Measurements from ENCODE around the gene RSAD1.

The RSAD1 gene

DNA sequence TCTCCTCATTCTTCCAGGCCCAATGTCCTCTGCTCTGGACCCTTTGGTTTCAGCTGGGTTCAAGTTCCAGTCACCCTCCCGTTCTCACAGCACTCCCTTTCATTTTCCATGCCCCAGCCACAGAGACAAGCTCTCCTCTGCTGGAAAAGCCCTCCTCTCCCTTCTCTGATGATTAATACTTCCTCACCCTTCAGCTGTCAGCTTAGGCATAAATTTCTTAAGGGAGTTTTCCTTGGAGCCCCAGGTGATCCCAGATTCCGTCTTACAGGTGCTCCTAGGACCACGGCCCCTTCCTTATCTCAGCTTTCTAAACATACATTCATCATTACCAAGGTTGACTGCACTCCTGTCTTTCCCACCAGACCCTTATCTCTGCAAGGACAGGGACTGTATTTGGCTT is 20.4 kb upstream of the RSAD1 start:
- DNase-seq (ENCODE audit: low read depth) = no peak

DNA sequence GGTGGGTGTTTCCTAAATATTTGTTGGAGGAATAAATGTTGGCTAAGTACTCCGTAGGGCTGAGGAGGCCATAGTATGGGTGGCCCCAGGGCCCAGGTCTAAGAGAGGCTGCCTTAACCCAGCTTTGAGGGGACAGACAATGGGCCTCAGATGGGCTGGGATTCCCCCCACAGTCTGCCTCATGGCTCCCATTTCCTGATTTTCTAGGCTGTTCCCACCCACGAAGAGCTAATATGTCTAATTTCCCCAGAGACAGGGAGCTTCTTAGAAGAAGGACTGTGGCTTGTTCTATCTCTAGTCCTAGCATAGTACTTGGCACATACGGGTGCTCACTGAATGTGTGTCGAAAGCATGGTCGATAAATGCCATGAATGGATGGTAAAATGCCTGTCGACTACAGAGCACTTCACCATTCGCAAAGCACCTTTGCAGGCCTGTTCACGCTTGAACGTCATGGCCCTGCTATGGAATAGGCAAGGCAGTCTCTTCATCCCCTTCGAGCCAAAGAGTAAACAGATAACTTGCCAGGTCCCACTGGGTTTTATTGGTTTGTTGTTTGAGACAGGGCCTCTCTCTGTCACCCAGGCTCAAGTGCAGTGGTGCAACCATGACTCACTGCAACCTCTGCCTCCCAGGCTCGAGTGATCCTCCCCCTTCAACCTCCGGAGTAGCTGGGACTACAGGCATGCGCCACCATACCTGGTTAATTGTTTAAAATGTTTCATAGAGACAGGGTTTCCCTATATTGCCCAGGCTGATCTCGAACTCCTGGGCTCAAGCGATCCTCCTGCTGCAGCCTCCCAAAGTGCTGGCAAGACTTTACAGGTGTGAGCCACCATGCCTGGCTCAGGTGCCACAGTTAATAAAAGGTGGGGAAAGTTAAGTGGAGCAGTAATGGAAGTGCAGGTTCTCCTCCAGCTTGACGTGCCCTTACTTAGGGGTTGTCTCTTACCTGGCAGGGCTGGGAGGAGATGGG is 19.7 kb upstream of the RSAD1 start:
- DNase-seq (ENCODE audit: low read depth) = no peak

DNA sequence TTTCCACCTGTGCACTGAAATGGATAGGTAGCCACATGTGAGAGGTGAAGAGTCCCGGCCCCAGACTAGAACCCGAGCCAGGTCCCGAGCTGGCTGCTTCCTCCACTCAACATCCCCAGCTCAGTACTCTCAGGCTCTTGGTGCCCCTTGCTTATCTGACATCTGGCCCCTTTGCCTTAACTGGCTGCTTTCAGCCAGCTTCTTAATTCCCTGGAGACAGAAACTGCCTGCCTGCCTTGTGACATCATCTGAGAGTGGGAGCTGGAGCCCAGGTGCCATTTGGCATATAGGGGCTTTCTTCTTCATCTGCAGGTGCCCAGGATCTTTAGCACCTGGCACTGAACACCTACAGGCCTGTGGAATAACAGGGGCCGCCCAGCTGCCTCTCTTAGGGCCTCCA is 18.9 kb upstream of the RSAD1 start:
- DNase-seq (ENCODE audit: low read depth) = no peak

DNA sequence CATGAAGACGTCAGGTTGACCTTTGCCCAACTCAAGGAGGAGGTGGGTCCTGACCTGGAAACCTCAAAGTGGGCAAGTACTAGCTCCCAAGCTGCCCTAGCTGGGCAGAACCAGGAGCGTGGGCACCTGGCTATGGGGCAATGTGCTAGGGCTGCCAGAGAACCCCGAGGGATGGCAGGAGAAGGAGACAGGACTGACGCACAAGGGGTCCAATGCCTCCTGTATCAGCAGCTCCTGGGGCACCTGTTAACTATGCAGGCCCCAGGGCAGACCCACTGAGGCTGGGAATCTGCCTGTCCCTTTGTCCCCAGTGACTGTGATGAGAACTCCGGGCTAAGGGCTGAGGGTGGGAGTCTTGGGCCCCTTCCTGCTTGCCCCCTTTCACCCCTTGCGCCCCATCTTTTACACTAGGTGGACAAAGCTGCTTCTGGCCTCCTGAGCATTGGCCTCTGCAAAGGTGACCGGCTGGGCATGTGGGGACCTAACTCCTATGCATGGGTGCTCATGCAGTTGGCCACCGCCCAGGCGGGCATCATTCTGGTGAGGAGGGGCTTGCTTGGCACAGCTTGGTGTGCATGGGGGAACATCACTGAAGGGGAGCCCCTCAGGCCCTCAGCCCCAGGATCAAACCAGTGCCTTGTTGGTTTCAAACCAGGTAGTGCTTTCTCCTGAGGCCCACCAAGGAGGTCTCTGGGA is 17.7 kb upstream of the RSAD1 start:
- no peak for DNase-seq (ENCODE audit: low read depth)

DNA sequence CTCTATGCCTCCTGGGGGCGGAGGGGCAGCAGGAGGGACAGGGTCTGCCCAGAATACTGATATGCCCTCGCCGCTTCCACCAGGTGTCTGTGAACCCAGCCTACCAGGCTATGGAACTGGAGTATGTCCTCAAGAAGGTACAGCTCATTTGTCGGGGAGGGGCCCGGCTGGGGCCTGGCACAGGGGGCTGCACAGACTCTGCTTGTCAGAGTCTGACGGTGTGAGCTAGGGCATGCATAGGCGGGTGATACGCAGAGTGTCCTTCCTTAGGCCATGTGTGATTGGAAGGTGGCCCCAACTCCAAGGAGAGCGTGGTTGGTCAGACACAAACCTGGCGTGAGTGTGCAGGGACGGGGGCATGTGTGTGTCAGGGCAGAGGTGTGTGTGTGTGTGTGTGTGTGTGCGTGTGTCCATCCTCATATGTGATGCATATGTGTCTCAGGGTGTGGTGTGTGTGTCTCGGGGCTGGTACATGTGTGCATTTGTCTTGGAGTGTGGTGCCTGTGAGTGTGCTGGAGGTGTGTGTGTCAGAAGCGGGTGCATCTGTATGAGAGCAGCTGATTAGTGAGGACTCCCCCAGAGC is 17.0 kb upstream of the RSAD1 start:
- DNase-seq (ENCODE audit: low read depth) = no peak

DNA sequence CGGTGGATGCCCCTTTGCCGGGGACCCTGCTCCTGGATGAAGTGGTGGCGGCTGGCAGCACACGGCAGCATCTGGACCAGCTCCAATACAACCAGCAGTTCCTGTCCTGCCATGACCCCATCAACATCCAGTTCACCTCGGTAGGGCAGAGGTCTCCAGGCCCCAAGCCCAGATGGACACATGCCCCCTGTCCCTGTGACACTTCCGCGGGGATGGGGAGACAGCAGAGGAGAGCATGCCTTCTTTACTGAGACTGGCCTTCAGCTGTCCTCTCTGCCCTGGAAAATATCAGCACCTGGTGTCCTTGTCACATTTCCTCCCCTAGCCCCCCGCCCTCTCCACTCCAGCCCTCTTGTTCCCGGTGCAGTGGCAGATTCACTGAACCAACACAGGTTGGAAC is 16.2 kb upstream of the RSAD1 start:
- no peak for DNase-seq (ENCODE audit: low read depth)

DNA sequence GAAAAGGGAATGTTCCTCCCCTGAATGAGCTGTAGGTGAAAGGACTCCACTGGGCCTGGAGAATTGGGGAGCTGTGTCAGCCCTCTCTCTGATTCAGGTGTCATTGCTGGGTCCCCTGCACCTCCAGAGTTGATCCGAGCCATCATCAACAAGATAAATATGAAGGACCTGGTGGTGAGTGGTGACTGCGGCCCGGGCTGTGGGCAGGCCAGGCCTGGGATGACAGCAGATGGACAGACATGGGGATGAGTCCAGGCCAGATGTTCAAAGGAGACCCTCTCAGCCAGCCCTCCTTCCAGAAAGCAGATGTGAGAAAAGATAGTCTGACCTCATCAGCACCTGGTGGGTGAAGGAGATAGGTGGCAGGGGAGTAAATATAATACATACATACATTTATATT is 14.5 kb upstream of the RSAD1 start:
- no peak for DNase-seq (ENCODE audit: low read depth)

DNA sequence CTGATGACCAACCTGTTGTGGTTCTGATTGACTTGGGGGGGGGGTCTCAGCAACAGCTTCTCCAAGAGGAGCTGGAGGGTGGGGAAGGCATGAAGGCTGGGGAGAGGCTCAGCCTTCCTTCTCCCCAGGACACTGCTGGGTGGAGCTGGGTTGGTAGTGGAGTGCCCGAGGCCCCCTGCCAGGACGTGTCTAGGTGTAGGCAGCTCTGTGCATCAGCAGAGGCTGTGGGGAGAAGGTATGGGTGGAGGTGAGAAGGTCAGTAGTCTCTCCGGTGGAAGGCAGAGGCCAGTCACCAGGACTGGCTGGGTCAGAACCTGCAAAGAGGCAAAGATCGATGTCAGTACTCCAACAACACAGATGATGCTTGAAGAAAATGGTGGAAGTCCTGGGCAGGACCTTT is 13.9 kb upstream of the RSAD1 start:
- DNase-seq (ENCODE audit: low read depth) = no peak

DNA sequence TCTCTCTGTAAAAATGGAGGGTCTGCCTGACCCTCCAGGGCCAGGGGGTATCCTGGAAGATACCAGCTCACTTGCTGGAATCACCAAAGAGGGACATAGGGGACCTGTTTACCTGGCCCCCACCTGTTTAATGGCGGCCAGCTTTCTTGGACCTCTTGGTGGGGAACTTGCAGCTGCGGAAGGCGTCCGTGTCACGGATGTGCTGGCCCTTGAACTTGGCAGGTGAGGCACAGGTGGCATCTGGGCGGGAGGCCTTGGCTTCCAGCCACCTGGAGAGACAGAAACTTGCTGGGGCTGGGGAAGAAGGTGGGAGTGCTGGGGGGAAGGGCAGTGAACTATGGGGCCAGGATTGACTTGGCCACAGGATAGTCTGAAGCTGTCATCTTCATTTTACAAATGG is 13.5 kb upstream of the RSAD1 start:
- no peak for DNase-seq (ENCODE audit: low read depth)

DNA sequence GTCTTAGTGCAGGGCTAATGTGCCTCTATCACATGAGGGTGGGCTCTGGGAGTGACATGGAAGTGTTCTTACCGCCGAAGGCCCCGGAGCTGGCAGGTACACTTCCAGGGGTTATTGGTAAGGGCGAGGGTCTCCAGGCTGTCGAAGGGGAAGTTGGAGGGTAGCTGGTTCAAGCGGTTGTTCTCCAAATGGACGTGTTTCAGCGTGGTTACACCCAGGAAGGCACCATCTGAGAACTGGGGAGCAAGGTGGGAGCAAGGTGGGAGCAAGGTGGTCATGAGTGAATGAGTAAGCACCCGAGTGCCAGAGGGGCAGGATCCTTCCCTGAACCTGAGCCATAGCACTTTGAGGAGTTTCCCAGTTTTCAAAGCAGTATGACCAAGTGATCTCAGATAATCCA is 13.0 kb upstream of the RSAD1 start:
- no peak for DNase-seq (ENCODE audit: low read depth)

DNA sequence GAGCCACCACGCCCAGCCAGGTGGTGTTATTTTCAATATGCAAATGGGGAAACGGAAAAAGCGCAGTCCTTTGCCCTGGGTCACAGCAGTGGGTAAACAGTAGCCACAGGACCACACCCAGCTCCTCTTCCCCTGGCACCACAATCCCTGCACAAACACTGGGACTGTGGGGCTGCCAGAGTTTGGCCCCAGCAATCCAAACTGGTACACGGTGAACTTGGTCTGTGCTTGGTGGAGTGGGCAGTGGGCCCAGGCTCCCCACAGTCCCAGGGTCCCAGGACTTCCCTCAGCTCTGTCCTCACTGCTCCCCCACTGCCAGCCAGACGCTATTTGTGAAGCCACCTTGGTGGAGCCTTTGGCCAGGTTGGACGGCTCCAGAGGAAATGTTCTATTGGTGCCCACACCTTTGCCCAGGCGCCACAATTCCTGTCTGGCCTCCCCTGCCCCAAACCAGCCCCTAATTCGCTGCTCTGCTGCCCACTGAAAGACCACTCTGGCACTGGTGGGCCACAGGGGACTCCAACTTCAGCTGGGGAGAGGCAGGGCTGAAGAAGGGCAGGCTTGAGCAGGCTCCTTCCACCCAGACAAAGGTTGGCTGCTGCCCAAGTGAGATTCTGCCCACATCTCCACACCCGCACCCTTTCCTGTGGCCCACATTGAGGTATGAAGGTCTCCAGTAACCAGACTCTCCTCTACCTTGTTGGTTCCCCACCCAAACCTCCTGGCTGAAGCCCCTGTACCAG is 12.1 kb upstream of the RSAD1 start:
- no peak for DNase-seq (ENCODE audit: low read depth)

DNA sequence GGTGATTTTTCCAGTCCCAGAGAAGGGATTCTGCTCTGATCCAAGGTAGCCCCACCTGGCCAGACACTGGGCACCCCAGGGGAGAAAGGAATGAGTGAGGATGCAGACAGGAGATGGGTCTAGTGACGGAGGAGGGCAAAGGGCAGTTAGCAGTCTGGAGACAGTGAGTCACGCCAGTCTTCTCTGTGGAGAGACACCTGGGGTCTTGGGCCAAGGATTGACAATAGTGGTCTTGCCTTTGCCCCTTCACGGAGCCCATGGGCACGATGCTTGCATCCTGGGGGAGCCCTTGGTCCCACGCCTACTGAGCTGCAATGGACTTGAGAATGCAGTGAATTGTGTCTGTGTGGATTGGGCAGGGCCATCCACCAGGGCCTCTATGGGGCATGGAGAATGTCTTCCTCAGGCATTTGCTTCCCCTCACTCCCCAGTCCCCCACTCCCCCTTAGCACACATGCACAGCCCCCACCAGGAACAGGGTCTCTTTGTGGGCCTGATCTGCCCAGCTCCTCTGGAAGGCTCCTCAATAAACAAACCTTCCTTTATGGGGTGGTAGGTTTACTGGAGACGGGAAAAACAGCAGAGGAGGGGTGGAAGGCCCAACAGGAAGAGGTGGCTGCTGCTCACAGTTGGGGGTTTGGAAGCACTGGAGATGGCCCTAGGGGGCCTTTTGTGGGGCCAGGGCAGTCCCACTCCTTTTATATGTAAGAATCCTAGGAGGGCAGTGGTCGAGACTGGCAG is 11.4 kb upstream of the RSAD1 start:
- no peak for DNase-seq (ENCODE audit: low read depth)

DNA sequence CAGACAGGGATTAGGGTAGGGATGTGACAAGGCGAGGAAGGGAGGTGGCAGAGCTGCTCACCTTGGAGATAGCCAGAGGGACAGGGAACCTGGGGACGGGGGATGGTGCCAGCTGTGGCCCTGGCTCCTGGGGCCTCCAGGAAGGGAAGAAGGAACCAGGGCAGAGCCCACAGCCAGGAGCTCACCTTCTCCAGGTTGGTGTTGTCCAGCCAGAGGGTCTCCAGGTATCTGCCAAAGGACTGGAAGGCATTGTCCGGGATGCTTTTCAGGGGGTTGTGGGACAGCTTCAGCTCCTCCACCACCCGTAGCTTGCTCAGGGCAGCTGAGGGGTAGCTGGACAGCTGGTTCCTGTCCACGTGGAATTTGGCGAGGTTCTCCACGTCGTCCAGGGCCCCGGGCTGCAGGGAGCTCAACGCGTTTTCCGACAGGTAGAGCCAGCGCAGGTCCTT is 10.8 kb upstream of the RSAD1 start:
- DNase-seq (ENCODE audit: low read depth) = no peak

DNA sequence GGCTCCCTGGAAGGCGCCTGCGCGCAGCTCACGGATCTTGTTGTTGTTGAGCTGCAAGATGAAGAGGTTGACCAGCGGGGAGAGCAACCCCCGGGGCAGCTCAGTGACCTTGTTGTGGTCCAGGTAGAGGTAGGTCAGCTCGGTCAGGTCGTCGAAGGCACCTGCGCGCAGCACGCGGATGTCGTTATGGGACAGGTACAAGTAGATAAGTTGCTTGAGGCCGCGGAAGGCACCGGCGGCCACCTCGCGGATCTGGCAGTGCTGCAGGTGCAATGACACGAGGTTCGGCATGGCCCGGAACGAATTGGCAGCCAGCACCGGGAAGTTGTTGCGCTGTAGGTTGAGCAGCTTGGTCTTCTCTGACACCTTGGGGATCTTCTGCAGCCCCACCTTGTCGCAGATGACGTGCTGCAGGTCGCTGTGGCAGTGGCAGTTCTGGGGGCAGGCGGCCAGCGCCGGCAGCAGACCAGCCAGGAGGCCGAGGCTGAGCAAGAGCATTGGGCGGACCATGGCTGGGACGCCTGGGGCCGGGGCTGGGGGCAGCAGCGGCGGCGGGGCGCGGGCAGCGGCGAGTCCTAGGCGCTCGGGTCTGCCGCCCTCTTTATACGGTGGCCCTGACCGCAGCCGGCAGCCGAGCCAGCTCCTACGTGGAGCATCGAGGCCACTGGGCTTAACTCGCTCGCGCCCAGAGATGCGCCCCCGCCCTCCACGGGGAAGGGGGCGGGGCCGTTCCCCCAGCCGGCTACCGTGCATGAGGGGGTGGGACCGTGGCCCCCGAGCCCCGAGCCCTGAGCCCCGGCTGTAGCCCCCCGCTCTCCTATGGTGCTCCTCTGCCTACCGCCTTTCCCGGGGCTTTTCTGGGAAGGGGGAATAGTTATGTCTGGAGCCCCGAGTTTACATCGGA is 10.1 kb upstream of the RSAD1 start, which contains the start of gene CHAD:
CHAD (minus strand) TSS at position 577 of the 904 bp plus-strand sequence; CDS start at position 510, 67 bp downstream.
- DNase-seq (ENCODE audit: low read depth) = no peak

DNA sequence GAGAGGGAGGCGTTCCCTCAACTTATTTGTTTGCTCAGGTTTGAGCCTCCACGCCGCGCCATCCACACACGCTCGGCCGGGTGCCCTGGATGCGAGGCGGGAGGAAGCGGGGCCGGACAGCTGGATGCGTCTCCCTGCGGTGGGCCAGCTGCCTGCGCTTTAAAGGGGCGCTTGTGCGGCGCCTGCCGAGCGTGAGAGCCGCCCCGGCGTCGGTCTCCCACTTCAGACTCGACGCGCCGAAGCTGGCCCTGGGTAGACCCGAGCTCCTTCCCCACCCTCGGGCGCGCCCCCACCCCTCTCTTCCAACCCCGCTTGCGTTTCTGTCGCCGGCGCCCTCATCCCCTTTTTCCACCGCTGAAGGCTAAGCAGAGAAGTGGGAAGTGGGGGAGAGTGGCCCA is 9.5 kb upstream of the RSAD1 start:
- DNase-seq (ENCODE audit: low read depth) = no peak

DNA sequence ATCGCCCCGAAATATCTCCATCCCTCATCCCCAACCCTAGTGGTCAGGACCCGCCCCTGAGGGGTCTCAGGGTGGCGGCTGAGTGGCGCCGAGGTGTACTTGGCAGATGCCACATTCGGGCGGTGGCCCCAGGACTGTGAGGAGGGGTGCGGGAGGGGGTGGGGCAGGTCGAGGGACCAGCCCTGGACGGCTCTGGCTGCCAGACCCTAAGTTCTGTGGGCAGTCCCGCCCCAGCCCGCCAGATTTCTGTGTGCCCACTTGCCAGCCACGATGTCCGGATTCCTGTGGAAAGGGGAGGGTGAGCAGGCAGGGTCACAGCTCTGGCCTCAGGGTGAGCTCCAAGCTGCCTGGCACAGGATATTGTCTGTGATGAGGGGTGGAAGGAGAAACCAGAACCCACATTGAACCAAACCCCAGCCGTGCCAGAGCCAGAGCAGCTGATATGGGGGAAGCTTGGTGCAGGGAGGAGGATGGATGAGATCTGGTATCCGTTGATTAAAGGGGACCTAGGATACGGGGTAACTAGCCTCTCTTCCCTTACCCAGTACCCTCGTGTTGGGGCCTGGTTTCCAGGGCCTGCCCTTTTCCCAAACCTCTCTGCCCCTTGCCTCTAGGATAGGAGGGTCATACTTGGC is 8.9 kb upstream of the RSAD1 start:
- DNase-seq (ENCODE audit: low read depth) = no peak

DNA sequence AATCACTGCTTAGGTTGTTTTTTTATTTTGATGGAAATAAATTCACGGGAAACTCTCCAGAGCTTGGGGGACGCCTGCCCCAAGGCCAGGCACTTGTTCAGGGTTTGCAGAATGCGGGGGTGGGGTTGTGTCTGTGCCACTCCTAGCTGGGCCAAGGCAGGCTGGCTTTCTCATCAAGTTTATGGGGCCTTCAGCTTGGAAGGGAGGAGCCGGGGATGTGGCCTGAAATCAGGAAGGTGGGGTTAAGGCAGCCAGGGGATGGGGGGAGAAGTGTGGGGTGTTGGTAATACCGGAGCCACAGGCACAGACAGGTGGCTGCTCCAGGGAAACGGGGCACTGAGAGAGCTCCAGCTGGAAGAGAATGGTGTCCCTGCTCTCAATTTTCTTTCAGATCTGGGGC is 8.2 kb upstream of the RSAD1 start:
- DNase-seq (ENCODE audit: low read depth) = no peak

DNA sequence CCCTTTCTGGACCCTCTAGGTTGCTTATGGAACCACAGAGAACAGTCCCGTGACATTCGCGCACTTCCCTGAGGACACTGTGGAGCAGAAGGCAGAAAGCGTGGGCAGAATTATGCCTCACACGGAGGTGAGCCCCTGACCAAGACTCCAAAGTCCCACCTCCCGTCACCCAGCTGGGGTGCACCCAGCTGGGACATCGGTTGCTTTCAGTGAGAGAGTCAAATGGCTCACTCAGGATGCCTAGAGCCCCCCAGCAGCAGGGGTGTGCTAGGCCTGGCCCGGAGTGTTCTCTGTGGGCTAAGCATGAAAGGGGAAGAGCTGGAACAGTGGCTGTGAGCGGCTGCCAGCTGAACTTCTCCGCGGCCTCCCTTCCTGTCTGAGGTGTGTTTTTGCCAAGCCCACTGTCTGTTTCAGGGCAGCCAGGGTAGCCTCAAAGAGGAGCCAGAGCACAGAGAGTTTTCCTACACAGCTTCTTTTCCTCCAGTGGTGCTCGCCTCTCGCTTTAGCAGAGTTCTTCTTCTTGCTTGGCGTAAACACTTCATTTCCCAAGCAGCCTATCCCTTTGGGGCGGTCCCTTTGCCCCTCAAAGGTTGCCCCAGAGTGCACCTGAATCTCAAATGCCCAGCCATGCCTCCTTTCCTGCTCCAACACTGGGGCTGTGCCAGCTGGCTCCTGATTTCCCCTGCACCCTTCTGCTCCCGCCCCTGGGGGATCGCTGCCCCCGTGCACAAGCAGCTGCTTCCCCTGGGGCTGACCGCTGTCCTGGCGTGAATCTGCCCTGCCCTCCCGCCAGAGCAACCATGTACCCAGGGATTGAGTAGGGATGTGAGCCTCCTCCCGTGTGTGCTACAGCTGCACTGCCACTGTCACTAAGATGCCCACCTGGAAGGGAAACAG is 7.4 kb upstream of the RSAD1 start:
- DNase-seq (ENCODE audit: low read depth) = no peak

DNA sequence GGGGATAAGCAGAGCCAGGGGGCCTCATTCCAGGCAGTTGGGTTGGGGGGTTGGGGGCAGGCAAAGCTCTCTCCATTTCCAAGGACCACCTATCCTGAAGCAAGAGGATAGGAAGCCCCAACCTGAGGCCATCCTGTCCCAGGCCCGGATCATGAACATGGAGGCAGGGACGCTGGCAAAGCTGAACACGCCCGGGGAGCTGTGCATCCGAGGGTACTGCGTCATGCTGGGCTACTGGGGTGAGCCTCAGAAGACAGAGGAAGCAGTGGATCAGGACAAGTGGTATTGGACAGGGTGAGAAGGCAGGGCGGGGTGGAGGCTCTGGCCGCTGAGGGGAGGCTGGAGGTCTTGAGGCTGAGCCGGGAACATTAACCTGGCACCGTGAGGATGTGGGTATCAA is 6.4 kb upstream of the RSAD1 start:
- no peak for DNase-seq (ENCODE audit: low read depth)
